ENCODE data around the gene CDADC1. TPM values are rescaled to one million over a fixed set of nuclear protein-coding genes. Genes with fewer than 3 reads are reported as not detected.
"Not testable (repeated sequence)": the region's sequence is repeated elsewhere in the genome, so short reads cannot be mapped to it uniquely, and the experiment has no call there.

CDADC1 gene
- total RNA-seq, 1 donor from 2014 or later = 9.4 TPM

DNA sequence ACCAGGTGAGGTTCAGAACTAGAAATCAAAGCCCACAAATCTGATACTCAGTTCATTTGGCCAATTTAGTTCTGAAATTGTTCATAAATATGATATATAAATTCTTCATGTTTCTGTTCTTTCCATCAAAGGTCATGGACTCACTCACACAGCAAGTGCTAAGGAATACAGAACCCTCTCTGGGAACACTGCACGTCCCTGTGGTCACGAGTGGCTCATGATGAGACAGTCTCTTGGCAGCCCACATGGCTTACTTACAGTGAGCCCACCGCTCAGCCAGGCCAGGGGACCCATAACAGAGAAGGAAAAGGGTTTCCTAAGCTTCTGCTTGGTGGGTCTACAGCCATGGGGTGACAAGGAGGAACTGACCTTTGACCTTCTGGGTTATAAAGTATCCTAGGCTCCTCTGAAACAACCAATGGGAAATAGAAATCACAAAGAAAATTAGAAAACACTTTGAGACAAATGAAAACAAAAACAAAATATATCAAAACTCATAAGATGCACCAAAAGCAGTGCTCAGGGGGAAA is 67.4 kb downstream of the CDADC1 start:
- DNase-seq (ENCODE audit: low spot score) = no peak

DNA sequence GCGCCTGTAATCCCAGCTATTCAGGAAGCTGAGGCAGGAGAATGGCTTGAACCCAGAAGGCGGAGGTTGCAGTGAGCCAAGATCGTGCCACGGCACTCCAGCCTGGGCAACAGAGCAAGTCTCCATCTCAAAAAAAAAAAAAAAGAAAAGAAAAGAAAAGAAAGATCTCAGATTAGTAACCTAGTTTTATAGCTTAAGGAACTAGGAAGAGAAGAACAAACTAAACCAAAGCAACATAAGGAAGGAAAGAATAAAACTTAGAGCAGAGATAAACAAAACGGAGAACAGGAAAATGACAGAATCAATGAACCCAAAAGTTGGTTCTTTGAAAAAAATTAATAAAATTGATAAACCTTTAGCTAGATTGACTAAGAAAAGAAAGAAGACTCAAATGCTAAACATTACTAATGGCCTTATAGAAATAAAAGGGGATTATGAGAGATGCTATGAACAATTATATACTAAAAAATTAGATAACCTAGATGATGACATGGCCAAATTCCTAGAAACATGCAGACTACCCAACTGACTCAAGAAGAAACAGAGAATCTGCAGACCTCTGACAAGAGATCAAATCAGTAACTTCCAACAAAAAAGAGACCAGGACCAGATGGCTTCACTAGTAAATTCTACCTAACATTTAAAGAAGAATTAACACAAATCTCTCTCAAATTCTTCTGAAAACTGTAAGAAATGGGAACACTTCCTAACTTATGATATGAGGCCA is 68.2 kb downstream of the CDADC1 start:
- no peak for DNase-seq (ENCODE audit: low spot score)

DNA sequence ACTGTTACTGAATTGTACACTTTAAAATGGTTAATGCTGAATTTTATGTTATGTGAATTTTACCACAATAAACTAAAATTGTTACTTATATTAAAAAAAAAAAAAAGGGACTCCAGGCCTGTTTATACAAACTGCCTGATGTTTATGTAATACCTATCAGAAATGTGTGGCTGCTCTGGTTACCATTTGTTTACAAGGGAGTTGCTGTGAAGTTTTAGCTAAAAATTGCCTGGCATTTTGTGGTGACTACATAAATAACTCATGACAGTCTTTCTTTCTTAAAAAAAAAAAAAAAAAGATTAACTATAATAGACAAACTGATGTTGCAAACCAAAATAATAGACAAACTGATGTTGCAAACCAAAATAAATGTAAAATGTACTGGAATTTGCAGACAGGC is 71.8 kb downstream of the CDADC1 start:
- DNase-seq (ENCODE audit: low spot score) = no peak

DNA sequence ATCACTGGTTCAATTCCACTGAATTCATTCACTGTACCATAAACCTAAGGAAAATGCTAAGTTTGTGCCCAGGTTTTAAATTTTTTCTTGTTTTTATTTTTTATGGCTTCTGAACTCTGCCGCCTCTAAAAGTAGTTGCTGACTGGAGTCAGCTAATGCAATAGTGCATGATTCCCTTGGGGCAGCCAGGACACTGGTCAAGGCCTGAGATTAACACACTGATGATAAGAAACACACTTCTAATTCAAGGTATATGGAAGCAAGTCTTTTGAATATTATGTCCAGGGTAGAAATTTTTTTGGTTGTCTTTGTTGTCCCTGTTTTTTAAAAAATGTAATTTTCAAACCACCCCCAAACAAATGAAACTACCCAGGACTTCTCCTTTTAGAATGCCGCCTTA is 72.2 kb downstream of the CDADC1 start:
- no peak for DNase-seq (ENCODE audit: low spot score)

DNA sequence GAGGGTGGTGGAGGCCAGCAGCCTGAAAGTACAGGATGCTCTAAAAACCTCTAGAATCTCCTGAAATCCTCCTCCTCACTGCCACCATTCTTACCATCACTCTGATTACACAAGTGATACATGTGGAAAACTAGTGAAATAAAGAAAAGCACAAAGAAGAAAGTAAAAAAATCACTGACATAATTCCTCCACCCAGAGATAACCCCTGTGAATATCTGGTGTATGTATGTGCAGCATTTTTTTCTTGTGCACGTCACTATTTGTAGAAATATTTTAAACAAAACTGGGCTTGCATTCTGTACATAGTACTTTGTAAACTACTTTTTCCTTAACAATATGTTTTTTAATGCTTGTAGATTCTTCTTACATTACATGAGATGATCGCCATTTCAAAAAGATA is 73.2 kb downstream of the CDADC1 start:
- DNase-seq (ENCODE audit: low spot score) = no peak

DNA sequence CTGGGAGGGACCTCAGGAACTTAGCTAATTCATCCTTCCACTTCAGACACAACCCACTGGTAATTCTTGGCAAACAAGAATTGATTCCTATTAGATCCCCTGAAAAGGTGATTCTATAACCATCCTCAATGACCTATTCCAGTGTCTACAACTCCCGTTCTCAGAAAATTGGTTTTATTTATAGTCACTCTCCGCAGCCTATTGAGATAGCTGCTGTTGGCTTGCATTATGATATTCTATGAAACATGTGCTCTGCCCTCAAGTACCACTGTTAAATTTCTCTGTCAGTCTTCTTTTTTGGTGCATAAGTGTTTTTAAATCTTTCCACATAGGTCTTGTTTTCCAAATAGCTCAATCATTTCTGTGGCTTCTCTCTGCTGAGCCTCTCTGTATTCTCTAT is 75.0 kb downstream of the CDADC1 start:
- no peak for DNase-seq (ENCODE audit: low spot score)

DNA sequence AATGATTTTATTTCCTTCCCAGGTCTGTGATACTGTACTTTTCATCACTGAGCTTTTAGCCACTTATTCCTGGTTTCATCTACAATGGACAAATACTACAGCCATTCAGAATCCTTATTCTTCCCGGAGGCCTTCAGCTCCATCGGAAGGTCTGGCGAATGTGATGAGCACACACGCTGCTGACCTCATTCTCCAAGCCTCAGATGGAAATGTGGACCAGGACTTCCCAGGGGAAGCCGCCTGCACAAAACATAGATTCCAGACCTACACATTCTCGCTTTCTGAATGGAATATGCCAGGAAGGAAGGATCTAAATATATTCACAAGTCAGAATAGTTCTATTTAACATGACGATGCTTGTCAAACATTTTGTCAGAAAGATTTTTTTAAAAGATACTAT is 75.6 kb downstream of the CDADC1 start:
- no peak for DNase-seq (ENCODE audit: low spot score)

DNA sequence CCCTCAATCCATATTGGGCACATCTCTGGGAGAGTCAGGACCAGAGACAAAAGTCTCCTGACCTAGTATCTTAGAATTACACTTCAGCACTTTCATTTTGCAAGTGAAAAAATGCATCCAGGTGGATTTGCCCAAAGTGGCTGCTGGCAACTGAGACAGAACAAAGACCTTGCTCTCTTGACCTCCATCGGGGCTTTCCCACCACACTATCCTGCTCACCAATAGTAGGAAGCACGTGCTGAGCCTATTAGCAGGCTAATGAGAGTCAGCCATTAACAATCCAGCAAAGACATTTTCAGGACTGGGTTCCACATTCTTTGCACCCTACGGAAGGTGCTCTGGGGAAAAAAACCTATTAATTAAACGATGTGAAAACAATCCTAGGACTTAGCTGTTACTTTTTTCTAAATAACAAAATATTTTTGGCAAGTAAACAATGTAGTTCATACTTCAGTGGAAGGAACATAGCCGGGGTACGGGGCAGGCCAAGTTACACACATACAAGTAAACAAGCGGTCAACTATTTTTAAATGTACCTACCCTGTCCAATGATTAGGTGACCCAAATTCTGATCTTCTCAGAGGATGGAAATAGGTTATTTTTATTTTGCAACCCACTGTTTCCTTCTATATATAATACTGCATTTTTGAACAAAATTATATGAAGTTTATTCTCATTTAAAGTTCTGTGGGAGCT is 78.6 kb downstream of the CDADC1 start:
- no peak for DNase-seq (ENCODE audit: low spot score)

DNA sequence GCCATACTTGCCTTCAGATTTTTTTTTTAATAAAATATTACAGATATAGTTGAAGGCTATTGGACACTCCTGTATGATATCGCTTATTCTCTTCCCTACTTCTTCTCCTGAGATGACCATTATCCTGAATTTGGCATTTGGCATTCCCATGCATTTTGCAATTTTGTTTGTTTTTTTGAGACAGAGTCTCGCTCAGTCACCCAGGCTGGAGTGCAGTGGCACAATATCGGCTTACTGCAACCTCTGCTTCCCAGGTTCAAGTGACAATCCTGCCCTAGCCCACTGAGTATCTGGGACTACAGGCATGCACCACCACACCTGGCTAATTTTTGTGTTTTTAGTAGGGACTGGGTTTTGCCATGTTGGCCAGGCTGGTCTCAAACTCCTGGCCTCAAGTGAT is 79.4 kb downstream of the CDADC1 start:
- not testable (repeated sequence) for DNase-seq (ENCODE audit: low spot score)

DNA sequence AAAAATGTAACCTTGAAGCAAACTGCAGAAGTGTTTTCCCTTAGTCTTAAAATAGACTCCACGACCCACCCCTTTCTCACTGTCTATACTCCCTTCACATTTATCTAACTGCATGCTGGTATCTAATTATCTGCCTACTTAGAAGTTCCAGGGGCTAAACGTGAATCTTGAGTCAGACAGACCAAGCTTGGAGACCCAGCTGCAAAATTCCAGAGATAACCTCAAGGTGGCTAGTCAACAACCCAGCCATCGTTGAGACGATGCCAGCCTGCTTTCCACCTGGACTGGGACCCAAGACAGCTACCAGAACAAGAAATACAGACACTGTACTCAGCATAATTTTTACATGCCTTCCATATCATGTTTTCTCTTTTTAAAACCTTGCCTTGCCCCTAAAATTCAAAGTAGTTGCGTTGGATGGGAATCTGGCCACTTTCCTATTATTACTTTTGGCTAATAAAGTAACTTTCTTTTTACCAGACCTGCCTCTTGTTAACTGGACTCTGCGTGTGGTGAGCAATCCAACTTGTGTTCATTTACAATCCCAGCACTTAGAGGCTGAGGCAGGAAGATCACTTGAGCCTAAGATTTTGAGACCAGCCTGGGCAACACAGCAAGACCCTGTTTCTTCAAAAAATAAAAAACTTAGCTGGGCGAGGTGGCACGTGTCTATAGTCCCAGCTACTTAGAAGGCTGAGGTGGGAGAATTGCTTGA is 82.3 kb downstream of the CDADC1 start:
- DNase-seq (ENCODE audit: low spot score) = no peak

DNA sequence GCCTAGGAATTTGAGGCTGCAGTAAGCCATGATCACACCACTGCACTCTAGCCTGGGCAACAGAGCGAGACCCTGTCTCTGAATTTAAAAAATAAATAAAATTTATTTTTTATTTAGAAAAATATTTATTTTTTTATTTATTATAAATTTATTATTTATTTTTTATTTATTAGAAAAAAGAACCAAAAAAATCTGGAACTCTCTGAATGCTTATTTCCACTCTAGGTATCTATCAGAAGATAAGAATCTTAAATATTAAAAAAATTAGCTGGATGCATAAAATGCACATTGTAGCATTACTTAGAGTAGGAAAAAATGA is 82.8 kb downstream of the CDADC1 start:
- no peak for DNase-seq (ENCODE audit: low spot score)

DNA sequence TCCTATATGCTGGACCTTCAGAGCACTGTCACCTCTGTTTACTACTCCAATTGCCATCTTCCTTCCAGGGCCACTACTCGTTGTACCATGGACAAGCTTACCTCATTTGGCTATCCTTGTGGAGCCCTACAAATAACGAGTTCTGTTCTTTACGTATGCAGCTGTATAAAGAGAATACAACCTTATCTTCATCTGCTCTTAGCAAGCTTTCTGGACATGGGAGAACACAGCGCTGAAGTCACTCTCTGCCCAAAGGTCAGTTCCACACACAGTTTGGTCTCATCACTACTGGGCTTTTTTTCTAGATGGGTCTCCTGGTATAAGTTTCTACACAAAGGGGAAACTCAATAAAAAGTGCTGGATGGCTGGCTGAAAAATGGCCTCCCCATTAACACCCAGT is 88.9 kb downstream of the CDADC1 start:
- no peak for DNase-seq (ENCODE audit: low spot score)

DNA sequence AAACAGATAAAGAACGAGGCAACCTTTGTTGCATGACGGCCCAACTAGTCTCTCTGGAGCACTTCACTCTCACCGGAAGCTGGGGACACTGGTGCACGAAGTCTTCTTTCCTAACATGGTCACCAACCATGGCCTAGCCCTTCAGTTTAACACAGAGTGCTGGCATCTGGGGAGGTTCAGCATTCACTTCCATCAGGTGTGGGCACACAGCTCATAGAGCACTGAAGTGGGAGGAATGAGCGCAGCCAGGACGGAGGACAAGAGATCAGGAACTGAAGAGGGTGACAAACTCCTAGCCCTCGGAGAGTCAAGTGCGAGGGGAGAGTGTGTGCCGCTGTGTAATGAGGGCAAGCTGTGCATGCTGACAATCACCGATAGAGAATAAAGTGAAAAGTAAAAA is 92.4 kb downstream of the CDADC1 start:
- no peak for DNase-seq (ENCODE audit: low spot score)

DNA sequence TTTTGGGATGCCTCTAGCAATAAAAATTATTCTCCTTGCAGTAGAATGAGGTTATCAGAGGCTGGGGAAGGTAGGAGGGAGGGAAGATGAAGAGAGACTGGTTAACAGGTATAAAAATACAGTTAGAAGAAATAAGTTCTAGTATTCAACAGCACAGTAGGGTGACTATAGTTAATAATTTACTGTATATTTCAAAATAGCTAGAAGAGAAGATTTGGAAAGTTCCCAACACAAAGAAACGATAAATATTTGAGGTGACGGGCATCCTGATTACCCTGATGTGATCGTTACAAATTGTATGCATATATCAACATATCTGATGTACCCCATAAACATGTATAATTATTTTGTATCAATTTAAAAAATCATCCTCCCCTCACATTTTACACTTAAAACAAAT is 93.8 kb downstream of the CDADC1 start:
- DNase-seq (ENCODE audit: low spot score) = no peak

DNA sequence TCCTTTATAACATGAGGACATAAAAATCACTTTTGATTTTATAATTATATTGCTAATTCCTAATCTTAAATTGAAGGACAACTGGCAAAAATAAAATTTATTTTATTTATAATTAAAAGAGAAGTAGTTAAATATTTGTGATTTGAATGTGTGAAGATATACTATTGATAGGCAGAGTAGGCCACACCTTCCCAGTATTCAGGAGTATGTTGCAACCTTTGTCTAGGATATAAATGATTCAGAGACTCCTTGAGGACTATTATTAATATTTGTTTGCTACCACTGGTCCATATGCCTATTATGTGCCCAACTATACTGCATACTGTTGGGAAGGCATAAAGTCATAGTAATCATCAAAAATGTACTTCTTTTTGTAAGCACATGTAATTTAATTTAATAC is 94.2 kb downstream of the CDADC1 start:
- DNase-seq (ENCODE audit: low spot score) = no peak

DNA sequence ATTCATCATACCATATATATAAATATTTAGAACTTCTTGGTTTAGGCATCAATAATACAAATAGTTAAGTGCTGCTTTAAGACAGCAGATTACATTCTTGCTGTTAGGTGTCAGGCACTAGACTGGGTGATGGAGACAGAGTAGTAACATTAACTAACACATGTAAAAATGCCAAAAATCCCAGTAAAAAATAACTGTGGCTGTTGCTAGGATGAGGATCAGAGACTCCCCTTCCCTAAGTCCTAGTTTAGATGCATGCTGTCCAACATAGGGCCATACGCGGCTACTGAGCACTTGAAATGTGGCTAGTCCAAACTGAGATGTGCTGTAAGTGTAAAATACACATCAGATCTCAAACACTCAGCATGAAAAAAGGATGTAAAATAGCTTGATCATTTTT is 94.7 kb downstream of the CDADC1 start:
- DNase-seq (ENCODE audit: low spot score) = no peak

Other genes with a start within 250 kb of the CDADC1 start
- not detected for gene MLNR, start 27.6 kb upstream of the CDADC1 start, total RNA-seq
- gene CAB39L, start 196.1 kb downstream of the CDADC1 start, total RNA-seq = 27.5 TPM
- 9.8 TPM for gene SETDB2, start 196.3 kb downstream of the CDADC1 start, total RNA-seq
- 36.7 TPM for gene PHF11, start 248.0 kb downstream of the CDADC1 start, total RNA-seq